Progenitor cell of endocrine pancreas (in vitro differentiated cells): ENCODE results near the gene SOWAHA. TPM values are rescaled to one million over a fixed set of nuclear protein-coding genes. Genes with fewer than 3 reads are reported as not detected.

Experiments
- DNase-seq: peaks from one replicate; pipeline ENCODE4 v3.0.0; 2021; ENCODE audit warnings: low spot score; ENCODE audit not compliant: unreplicated experiment
- H3K27ac Mint-ChIP-seq: 2 replicates; pipeline ENCODE4 v1.8.0; 2021; ENCODE audit warnings: mild to moderate bottlenecking, moderate library complexity, mixed read lengths
- H3K27me3 Mint-ChIP-seq: 2 replicates; pipeline ENCODE4 v1.8.0; 2021; ENCODE audit warnings: mixed read lengths
- H3K36me3 Mint-ChIP-seq: 2 replicates; pipeline ENCODE4 v1.8.0; 2022; ENCODE audit warnings: mixed read lengths; ENCODE audit not compliant: insufficient read depth
- H3K4me1 Mint-ChIP-seq: 2 replicates; pipeline ENCODE4 v1.8.0; 2021; ENCODE audit warnings: low read depth, mixed read lengths
- H3K4me3 Mint-ChIP-seq: 2 replicates; pipeline ENCODE4 v1.8.0; 2021; ENCODE audit warnings: low read depth, mild to moderate bottlenecking, moderate library complexity, mixed read lengths
- H3K9me3 Mint-ChIP-seq: 2 replicates; pipeline ENCODE4 v1.8.0; 2021; ENCODE audit warnings: low read depth, mixed read lengths
- CTCF ChIP-seq: fragments of 200-600 bp; sonication (generic); IDR thresholded peaks from one replicate; pipeline ENCODE4 v1.5.0; 2021; ENCODE audit warnings: antibody characterized with exemption, mild to moderate bottlenecking; ENCODE audit not compliant: unreplicated experiment
- total RNA-seq: library from RNA; stranded (reverse); gene quantifications from 2 replicates; pipeline ENCODE4 v1.2.1, GENCODE V29; 2021

Gene SOWAHA
- total RNA-seq, 1 donor from 2014 or later, result 1.3 TPM

- Mint-ChIP-seq H3K9me3 (no peaks in the 10 kb centered on the region), H3K36me3 (no peaks in the 10 kb centered on the region), H3K27ac (no peak overlapping the region), H3K4me1 (peaks cover 9% of the 10 kb centered on the region), H3K4me3 (no peak overlapping the region), H3K27me3 (peaks cover 40% of the 10 kb centered on the region)
- DNase-seq, result no peak
- TF ChIP-seq CTCF, result no peak
Observed at GRCh38 chr5:132826424-132827082, 13.5 kb downstream of the SOWAHA start.

DNA sequence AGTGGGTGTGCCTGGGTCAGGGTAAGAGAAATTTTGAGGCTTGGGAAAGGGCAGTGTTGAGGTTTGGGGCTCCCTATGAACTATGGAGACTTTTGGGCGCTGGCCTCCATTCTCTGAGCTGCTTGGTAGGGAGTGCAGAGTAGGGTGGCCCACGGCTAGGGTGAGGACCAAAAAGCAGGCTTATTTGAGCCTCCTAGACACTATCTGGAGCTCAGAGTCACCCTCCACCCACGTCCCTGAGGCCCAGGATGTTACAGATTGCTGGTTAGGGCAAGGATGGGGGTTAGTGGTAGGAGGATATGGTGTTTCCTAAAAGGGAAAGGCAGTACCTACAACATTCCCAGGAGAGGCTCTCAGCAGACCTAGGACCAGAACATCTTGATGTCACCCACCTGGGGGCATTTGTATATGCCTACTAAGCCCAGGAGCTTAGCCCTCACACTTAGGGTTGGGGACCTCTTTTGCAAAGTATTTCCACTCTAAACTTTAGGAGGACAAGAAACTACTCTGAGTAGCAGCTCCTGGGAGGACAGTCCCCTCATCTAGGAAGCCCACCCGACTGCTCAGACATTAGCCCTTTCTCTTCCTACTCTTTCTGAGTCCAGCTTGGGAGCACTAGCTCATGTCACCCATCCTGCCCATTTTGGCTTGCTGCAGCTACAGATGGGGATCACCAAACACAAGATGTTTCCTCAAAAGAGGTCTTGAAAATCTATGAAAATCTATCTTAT lies 15.0 kb downstream of the SOWAHA start:
- Mint-ChIP-seq H3K27me3 (peaks cover 45% of the 10 kb centered on the region), H3K4me3 (no peak overlapping the region), H3K36me3 (no peaks in the 10 kb centered on the region), H3K9me3 (no peaks in the 10 kb centered on the region), H3K4me1 (peaks cover 9% of the 10 kb centered on the region), H3K27ac (no peak overlapping the region)
- DNase-seq, result no peak
- no peak for TF ChIP-seq CTCF

GRCh38 chr5:132828846-132829494 lies 15.9 kb downstream of the SOWAHA start:
- TF ChIP-seq CTCF, result no peak
- peaks cover 45% of the 10 kb centered on the region for H3K27me3 Mint-ChIP-seq
- no peak for DNase-seq
- H3K4me3 Mint-ChIP-seq, result peak overlapping the region; percentile 85
- H3K36me3 Mint-ChIP-seq, result no peaks in the 10 kb centered on the region
- H3K4me1 Mint-ChIP-seq, result peaks cover 7% of the 10 kb centered on the region
- no peaks in the 10 kb centered on the region for H3K9me3 Mint-ChIP-seq
- H3K27ac Mint-ChIP-seq, result peak overlapping the region; percentile 68

- H3K27ac Mint-ChIP-seq, result peak overlapping the region; percentile 93
- no peaks in the 10 kb centered on the region for H3K36me3 Mint-ChIP-seq
- H3K9me3 Mint-ChIP-seq, result no peaks in the 10 kb centered on the region
- peaks cover 48% of the 10 kb centered on the region for H3K27me3 Mint-ChIP-seq
- H3K4me3 Mint-ChIP-seq, result peak overlapping the region; percentile 85
- H3K4me1 Mint-ChIP-seq, result peaks cover 7% of the 10 kb centered on the region
- TF ChIP-seq CTCF, result peak; percentile 87
- DNase-seq, result peak; percentile 72
Observed at GRCh38 chr5:132829742-132830435, 16.8 kb downstream of the SOWAHA start.
